HG03103 (cell line): ENCODE results near the gene USP13.

Experiments
- ATAC-seq: cut with Tn5 transposase; IDR thresholded peaks from one replicate; pipeline ENCODE4 v1.9.1; 2021; ENCODE audit warnings: low read depth; ENCODE audit not compliant: unreplicated experiment

USP13 gene

DNA sequence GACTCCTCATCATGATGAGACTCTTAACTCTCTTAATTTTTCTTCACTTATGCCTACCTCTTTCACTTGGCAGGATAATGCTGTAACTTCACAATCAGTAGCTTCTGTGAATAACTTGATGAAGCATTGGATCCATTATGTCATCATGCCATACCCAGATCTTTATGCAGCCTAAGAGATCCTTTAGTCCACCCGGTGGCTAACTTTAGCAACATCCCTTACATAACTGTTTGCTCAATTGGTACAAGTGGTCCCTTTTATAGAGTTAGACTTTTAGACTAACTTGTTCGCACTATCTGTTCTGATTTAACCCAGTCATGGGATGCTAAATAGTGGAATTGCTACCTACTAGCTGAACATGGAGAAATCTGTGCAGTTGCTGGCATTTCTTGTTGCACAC lies 184.5 kb downstream of the USP13 start:
- ATAC-seq = no peak
